Fibroblast of skin of back (primary cell): ENCODE data around the gene ZNF608.

ENCODE experiments used
- DNase-seq: peaks from one replicate; pipeline ENCODE4 v3.0.0-alpha.2; 2013

The ZNF608 gene

GRCh38 chr5:124714910-124715309 is 31.5 kb downstream of the ZNF608 start:
- no peak for DNase-seq

GRCh38 chr5:124713595-124713994 is 32.8 kb downstream of the ZNF608 start:
- no peak for DNase-seq

DNA sequence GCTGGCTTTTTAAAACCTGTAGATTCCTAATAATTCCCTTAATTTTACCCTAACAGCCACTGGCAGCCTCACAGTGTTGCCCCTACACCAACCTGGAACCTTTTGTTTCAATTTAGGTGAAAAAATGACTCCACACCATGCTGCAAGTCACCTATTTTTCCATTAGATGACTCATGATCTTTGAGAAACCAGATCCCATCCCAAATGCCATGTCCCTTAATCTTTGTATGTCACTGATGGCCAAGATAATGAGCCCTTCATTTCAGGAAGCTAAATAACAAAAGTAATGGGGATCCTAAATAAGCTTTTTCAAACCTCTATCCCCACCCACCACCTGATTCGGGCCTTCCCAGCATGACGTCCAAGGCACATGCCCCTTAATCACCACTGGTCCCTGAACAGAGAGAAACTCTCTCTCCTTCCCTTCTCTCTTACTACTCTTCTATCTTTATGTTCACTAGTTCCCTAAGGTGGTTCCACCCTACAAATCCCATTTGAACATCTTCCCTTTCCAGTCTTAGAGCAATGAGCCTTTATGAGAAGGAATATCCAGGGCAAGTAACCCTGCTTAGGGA is 33.6 kb downstream of the ZNF608 start:
- DNase-seq = no peak

- DNase-seq = no peak
Observed at GRCh38 chr5:124708086-124708485, 38.4 kb downstream of the ZNF608 start.

DNA sequence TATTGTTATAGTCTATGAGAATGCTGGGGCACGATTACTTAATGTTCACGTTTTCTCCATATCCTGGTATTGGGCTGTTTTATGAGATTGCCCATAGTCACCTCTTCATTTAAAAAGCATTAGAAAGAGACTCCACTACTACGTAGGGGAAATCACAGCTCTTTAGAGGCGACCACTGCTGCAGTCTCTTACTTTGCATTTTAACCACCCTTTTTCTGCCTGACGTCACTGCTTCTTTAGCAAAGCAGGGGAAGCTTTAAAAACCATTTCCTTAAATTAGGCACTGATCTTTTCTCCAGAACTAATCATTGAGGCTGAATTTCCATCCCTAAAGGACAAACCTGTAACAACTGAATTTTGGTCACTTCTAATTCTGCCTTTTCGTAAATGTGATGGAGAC is 38.9 kb downstream of the ZNF608 start:
- no peak for DNase-seq

DNA sequence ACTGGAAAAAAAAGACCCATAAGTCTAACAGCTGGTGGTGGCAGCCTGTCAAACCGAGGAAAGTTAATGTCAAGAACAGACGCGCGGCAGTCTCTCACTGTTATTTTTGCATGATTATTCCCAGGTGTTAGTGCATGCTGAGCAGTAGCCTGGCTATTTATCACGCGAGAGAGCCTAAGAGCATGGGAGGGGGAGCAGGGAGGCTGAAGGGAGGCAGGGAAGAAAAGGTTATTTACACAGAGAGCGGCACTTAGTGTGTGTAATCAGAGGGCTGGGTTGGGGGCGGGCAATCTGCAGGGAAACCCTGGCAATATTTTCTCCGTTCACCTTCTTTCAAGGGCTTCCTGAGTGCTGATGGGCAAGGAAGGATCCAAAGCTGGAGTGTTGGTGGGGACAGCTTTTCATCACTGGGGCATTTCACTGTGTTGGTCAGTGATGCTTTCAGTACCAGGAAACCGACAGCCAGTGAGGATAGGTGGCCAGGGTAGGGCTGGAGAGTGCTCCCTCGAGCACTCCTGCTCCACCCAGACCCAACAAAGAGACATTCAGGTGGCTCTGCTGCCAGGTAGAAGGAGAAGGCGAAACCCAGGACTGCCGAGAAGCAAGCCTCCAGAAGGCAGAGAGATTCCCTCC is 39.6 kb downstream of the ZNF608 start:
- DNase-seq = peak; percentile 45

- DNase-seq = no peak
Observed at GRCh38 chr5:124706051-124706450, 40.4 kb downstream of the ZNF608 start.

DNA sequence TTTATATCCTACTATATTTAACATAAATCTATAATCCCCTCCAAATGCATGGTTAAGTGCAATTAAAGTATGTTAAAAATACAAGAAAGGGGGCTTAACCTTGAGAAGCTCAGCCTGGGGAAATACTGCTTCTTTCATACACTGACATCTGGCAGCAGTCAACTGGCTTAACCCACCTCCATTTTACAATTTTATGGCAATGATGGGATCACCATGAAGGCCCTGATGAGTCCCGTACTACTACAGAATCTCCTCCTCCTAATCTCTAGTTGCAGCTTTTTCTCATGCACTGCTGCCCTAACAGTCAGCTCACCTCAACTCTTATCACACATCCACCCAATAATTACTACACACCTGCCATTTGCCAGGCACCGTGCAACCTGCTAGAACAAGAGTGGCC is 40.9 kb downstream of the ZNF608 start:
- DNase-seq = no peak

GRCh38 chr5:124704594-124705284 is 41.7 kb downstream of the ZNF608 start:
- no peak for DNase-seq

DNA sequence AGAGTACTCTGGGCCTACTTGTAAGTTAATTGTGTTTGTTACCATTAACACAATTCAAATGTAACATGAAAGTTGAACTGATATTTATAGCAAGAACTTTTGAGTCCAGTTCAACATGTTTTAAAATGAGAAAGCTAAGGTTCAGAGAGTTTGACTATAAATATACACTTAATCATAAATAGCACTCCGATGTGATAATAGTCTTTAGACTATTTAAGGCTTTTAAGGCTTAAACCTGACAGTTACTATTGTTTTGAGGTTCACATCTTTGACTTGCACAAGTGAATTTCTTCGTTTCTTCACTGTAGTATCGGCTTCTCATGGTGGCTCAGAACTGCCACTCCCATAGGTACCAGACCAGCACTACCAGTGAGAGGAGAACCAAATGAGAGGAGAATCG is 42.4 kb downstream of the ZNF608 start:
- no peak for DNase-seq

GRCh38 chr5:124702525-124702924 is 43.9 kb downstream of the ZNF608 start:
- DNase-seq = no peak

DNA sequence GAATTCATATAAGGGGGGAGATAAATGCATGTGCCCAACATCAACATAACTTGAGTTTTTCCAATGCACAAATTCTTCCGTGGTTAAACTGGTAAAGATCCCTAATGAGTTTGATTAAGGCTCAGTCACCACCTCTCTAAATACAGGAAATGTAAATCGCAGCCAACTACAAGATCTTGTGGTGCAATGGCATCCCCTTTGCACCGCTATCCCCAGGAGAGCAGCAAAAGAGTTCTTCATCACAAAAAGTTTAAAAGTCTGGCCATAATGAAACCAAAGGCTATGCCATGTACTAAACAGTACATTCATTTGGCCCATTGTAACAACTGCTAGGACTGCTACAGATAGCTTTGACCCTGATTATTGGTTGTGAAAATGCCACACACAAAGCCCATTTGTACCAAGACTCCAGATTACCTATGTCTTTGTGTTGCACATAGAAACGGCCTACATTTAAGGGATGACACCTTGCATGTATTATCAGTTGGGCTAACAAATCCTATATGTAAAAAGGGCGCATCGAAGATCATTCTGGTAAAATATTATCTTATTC is 44.5 kb downstream of the ZNF608 start:
- no peak for DNase-seq

GRCh38 chr5:124701016-124701415 is 45.4 kb downstream of the ZNF608 start:
- no peak for DNase-seq

DNA sequence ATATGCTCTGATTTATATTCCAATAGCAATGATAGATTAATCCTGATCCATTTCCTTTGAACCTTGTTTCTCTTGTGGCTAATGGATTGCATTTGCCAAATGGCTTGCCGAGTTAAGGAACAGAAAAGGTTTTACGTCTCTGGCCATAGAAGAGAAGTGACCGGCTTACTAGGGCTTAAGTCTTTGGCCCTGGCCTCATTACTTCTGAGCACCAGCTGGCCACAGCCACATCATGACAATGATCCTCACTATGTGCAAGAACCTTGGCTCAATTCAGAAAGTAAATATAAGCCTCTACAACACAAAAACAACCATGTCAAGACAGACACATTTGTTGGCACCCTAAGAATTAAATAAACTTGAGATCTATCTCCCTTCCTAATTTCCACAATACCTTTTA is 46.1 kb downstream of the ZNF608 start:
- no peak for DNase-seq

DNA sequence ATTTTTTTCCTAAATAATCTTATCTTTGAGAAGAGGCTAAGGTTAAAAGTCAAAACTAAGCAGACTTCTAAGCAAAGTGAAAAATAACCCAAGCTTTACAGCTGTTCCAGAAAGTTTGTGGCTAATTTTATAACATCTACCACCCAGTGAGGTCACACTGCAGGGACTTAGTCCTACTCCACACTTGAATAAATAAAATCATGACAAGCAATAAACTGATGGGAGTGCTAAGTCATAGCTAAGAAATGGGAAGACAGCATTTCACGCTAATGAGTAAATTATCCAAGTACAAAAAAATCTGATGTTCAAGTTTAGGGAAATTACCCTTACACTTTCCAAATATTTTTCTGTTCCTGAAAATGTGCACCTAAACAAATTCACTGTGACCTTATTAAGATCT is 47.7 kb downstream of the ZNF608 start:
- DNase-seq = peak; percentile 60

DNA sequence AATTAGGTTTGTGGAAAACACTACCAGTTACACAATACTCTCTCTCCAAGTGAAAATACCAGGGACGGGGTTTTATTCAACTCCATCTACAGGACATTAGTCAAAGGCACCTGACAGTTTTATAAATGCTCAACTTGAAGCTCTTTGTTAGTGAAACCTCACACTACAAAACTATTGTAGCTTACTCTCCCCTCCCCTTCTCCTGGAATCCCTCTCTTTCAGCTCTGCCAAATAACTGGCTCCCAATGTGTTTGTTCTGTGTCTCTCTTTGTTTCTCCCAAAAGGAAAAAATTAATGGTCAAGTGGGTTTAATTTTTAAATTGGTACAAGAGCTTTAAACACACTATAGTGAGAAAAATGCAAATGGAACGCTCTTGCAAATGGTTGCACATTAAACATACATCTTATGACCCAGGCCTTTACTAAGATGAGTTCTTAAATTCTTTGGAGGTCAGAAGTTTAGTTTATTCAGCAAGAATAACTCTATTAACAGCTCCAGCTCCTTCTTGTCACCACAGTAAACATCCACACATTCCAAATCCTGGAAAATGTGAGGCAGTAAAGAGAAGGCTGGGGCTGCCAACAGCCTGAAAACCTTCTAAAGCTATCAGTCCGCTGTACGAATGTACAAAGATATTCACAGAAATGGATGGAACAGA is 48.4 kb downstream of the ZNF608 start:
- DNase-seq = peak; percentile 55

GRCh38 chr5:124697501-124697900 is 48.9 kb downstream of the ZNF608 start:
- no peak for DNase-seq

DNA sequence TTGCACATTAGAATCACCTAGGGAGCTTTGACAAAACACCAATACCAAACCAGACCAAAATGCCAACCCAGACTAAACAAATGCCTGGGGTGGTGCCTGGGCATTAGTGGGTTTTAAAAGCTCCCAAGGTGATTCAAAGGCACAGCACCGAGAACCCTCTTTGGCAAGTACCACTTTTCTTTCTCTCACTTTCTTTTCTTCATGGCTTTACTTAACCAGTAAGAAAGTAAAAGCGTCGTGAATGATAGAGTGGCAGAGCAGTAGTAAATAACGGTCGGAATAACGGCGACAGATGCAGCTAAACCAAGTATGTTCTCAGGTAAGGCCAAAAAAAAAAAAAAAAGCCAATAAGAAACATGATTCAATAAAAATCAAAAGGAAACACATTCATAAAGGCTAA is 49.5 kb downstream of the ZNF608 start:
- DNase-seq = no peak
